GM18511 (cell line): Measurements from ENCODE around the gene FGF2.
A peak's percentile ranks its signal among the peaks of the same experiment; 100 is the strongest.
"Not testable (repeated sequence)": the region's sequence is repeated elsewhere in the genome, so short reads cannot be mapped to it uniquely, and the experiment has no call there.

Source experiments
- ATAC-seq: cut with Tn5 transposase; IDR thresholded peaks from one replicate; pipeline ENCODE4 v1.9.1; 2021; ENCODE audit warnings: mild to moderate bottlenecking, moderate library complexity; ENCODE audit not compliant: unreplicated experiment

Gene FGF2

GRCh38 chr4:122842984-122843531, 16.4 kb downstream of the FGF2 start:
- no peak for ATAC-seq

- ATAC-seq = not testable (repeated sequence)
These were observed 17.8 kb downstream of the FGF2 start for GRCh38 chr4:122844391-122844790.

GRCh38 chr4:122845066-122845465, 18.4 kb downstream of the FGF2 start:
- ATAC-seq = no peak

GRCh38 chr4:122845760-122846159, 19.1 kb downstream of the FGF2 start:
- ATAC-seq = peak; percentile 78

GRCh38 chr4:122847931-122848330, 21.3 kb downstream of the FGF2 start:
- no peak for ATAC-seq

GRCh38 chr4:122849789-122850188, 23.2 kb downstream of the FGF2 start:
- ATAC-seq = not testable (repeated sequence)

GRCh38 chr4:122851568-122851967, 24.9 kb downstream of the FGF2 start:
- no peak for ATAC-seq

- no peak for ATAC-seq
These were observed 28.1 kb downstream of the FGF2 start for GRCh38 chr4:122854447-122855352.

- ATAC-seq = no peak
These were observed 28.8 kb downstream of the FGF2 start for GRCh38 chr4:122855353-122855890.

- no peak for ATAC-seq
These were observed 30.5 kb downstream of the FGF2 start for GRCh38 chr4:122857160-122857559.

- ATAC-seq = no peak
These were observed 32.1 kb downstream of the FGF2 start for GRCh38 chr4:122858705-122859104.

- ATAC-seq = no peak
These were observed 34.7 kb downstream of the FGF2 start for GRCh38 chr4:122861172-122861943.

GRCh38 chr4:122863639-122864038, 37.0 kb downstream of the FGF2 start:
- no peak for ATAC-seq

GRCh38 chr4:122865425-122865824, 38.8 kb downstream of the FGF2 start:
- ATAC-seq = no peak

GRCh38 chr4:122868235-122868634, 41.6 kb downstream of the FGF2 start:
- not testable (repeated sequence) for ATAC-seq

GRCh38 chr4:122873146-122873545, 46.5 kb downstream of the FGF2 start:
- no peak for ATAC-seq

- ATAC-seq = no peak
These were observed 47.4 kb downstream of the FGF2 start for GRCh38 chr4:122873821-122874593.

GRCh38 chr4:122875949-122876348, 49.3 kb downstream of the FGF2 start:
- ATAC-seq = no peak

GRCh38 chr4:122876456-122876855, 49.8 kb downstream of the FGF2 start:
- no peak for ATAC-seq

GRCh38 chr4:122879001-122879400, 52.4 kb downstream of the FGF2 start:
- ATAC-seq = no peak
